ENCODE data around the gene UBE2D2. TPM values are rescaled to one million over a fixed set of nuclear protein-coding genes. Genes with fewer than 3 reads are reported as not detected.
A peak's percentile ranks its signal among the peaks of the same experiment; 100 is the strongest.
"Not testable (repeated sequence)": the region's sequence is repeated elsewhere in the genome, so short reads cannot be mapped to it uniquely, and the experiment has no call there.

UBE2D2 gene
- 100 to 1,000 TPM in 1 of 4 donors, 10 to 100 TPM in 3; 74.3 to 118 (median 95.3) TPM for polyA plus RNA-seq
- long read RNA-seq, donor 1, transcript UBE2D2-202 (7 exons, 2,702 nt), result major isoform, 90 of 223 reads
- long read RNA-seq, donor 1, partial matches to known transcripts, result 120 of 223 reads
- long read RNA-seq, donor 1, other reads (novel, unspliced or antisense), result 8 of 223 reads
- long read RNA-seq, donor 2, transcript UBE2D2-202 (7 exons, 2,702 nt), result major isoform, 25 of 38 reads
- long read RNA-seq, donor 2, partial matches to known transcripts, result 13 of 38 reads
- long read RNA-seq, donor 2, other reads (novel, unspliced or antisense), result 0 of 38 reads
- long read RNA-seq, donor 3, transcript UBE2D2-202 (7 exons, 2,702 nt), result major isoform, 38 of 123 reads
- long read RNA-seq, donor 3, partial matches to known transcripts, result 83 of 123 reads
- long read RNA-seq, donor 3, other reads (novel, unspliced or antisense), result 0 of 123 reads
- long read RNA-seq, donor 4, partial matches to known transcripts, result 0 of 2 reads
- long read RNA-seq, donor 4, other reads (novel, unspliced or antisense), result 0 of 2 reads
- long read RNA-seq, donor 5, transcript UBE2D2-202 (7 exons, 2,702 nt), result major isoform, 8 of 33 reads
- long read RNA-seq, donor 5, partial matches to known transcripts, result 23 of 33 reads
- long read RNA-seq, donor 5, other reads (novel, unspliced or antisense), result 0 of 33 reads
- long read RNA-seq, donor 6, transcript UBE2D2-202 (7 exons, 2,702 nt), result major isoform, 39 of 84 reads
- long read RNA-seq, donor 6, partial matches to known transcripts, result 43 of 84 reads
- long read RNA-seq, donor 6, other reads (novel, unspliced or antisense), result 0 of 84 reads
- long read RNA-seq, donor 7, transcript UBE2D2-202 (7 exons, 2,702 nt), result major isoform, 96 of 225 reads
- long read RNA-seq, donor 7, partial matches to known transcripts, result 119 of 225 reads
- long read RNA-seq, donor 7, other reads (novel, unspliced or antisense), result 9 of 225 reads
- long read RNA-seq, donor 8, transcript UBE2D2-202 (7 exons, 2,702 nt), result major isoform, 9 of 9 reads
- long read RNA-seq, donor 8, partial matches to known transcripts, result 0 of 9 reads
- long read RNA-seq, donor 8, other reads (novel, unspliced or antisense), result 0 of 9 reads
- long read RNA-seq, donor 9, transcript UBE2D2-202 (7 exons, 2,702 nt), result major isoform, 13 of 20 reads
- long read RNA-seq, donor 9, partial matches to known transcripts, result 7 of 20 reads
- long read RNA-seq, donor 9, other reads (novel, unspliced or antisense), result 0 of 20 reads
- long read RNA-seq, donor 10, transcript UBE2D2-202 (7 exons, 2,702 nt), result major isoform, 60 of 107 reads
- long read RNA-seq, donor 10, partial matches to known transcripts, result 46 of 107 reads
- long read RNA-seq, donor 10, other reads (novel, unspliced or antisense), result 0 of 107 reads

GRCh38 chr5:139560752-139561654 lies at the start of gene UBE2D2:
Gene UBE2D2, plus strand, starts transcription at chr5:139561339. Its CDS starts 453 bp downstream, at chr5:139561792.
- DNase-seq (peak; percentile 96 to 100), FAIRE-seq (no peak)
- peaks cover 3 to 8% (median 6%) of the 10 kb centered on the region in 3 donors for H3K4me1 ChIP-seq (ENCODE audit: control insufficient read depth in 3 of 3, insufficient read depth in 2 of 3, low read depth in 1 of 3, low read length in 2 of 3)
- H3K27me3 ChIP-seq (ENCODE audit: control insufficient read depth in 3 of 3, insufficient read depth in 3 of 3, low read length in 3 of 3), result no peaks in the 10 kb centered on the region
- peaks cover 0 to 10% (median 0%) of the 10 kb centered on the region in 3 donors for H3K36me3 ChIP-seq (ENCODE audit: control insufficient read depth in 3 of 3, insufficient read depth in 2 of 3, low read depth in 1 of 3, low read length in 3 of 3)
- 0 to 1% (median 0%) methylated on average over 62 to 89 of the region's 89 CpGs for WGBS, 3 donors
- H3K9me3 ChIP-seq (ENCODE audit: control insufficient read depth in 2 of 2, insufficient read depth in 1 of 2, low read depth in 1 of 2, low read length in 1 of 2), result no peaks in the 10 kb centered on the region
- peak within 1 kb of the TSS; percentile 78 to 95 (median 91) for H3K4me3 ChIP-seq (ENCODE audit: low read depth in 1 of 3, low read length in 3 of 3)
- H3K27ac ChIP-seq (ENCODE audit: low read depth in 1 of 3, low read length in 2 of 3), result peak within 1 kb of the TSS; percentile 97 to 98 (median 98)

DNA sequence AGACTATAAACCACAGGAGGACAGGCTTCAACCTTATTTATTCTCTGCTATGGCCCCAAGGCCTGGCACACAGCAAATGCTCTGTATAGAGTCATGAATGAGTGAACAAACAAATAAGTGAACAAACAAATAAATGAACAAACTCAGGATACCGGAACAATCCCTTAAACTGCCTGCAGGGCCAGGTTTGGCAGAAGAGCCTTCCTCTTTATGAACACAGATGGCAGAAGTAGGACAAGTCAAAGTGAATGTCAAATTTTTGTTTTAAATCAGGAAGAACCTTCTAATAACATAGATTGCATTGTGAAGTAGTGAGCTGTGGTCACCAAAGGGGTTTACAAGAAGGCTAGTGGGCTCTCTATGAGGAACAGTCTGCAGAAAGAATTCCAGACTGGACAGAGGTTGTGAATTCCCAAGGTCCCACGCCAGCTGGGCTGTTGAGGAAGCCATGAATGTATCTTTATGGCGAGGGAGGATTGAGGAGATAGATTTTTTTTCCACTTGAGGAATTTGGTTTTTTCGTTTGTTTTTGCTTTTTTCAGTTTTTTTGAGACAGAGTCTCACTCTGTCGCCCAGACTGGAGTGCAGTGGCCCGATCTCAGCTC lies 48.3 kb upstream of the UBE2D2 start:
- H3K4me3 ChIP-seq (ENCODE audit: low read depth in 1 of 3, low read length in 3 of 3), result no peak overlapping the region
- H3K36me3 ChIP-seq (ENCODE audit: control insufficient read depth in 3 of 3, insufficient read depth in 2 of 3, low read depth in 1 of 3, low read length in 3 of 3), result no peaks in the 10 kb centered on the region
- FAIRE-seq (no peak), DNase-seq (no peak)
- no peaks in the 10 kb centered on the region for H3K4me1 ChIP-seq (ENCODE audit: control insufficient read depth in 3 of 3, insufficient read depth in 2 of 3, low read depth in 1 of 3, low read length in 2 of 3)
- H3K9me3 ChIP-seq (ENCODE audit: control insufficient read depth in 2 of 2, insufficient read depth in 1 of 2, low read depth in 1 of 2, low read length in 1 of 2), result no peaks in the 10 kb centered on the region
- 83 to 87% (median 86%) methylated on average over 6 of the region's 6 CpGs for WGBS, 3 donors
- H3K27ac ChIP-seq (ENCODE audit: low read depth in 1 of 3, low read length in 2 of 3), result no peak overlapping the region
- H3K27me3 ChIP-seq (ENCODE audit: control insufficient read depth in 3 of 3, insufficient read depth in 3 of 3, low read length in 3 of 3), result no peaks in the 10 kb centered on the region

GRCh38 chr5:139513434-139513833 lies 47.7 kb upstream of the UBE2D2 start:
- 76 to 80% (median 77%) methylated on average over 5 of the region's 5 CpGs for WGBS, 3 donors
- not testable (repeated sequence) for FAIRE-seq; H3K4me3 ChIP-seq (ENCODE audit: low read depth in 1 of 3, low read length in 3 of 3); H3K4me1 ChIP-seq (ENCODE audit: control insufficient read depth in 3 of 3, insufficient read depth in 2 of 3, low read depth in 1 of 3, low read length in 2 of 3); H3K27ac ChIP-seq (ENCODE audit: low read depth in 1 of 3, low read length in 2 of 3); H3K36me3 ChIP-seq (ENCODE audit: control insufficient read depth in 3 of 3, insufficient read depth in 2 of 3, low read depth in 1 of 3, low read length in 3 of 3); H3K27me3 ChIP-seq (ENCODE audit: control insufficient read depth in 3 of 3, insufficient read depth in 3 of 3, low read length in 3 of 3); H3K9me3 ChIP-seq (ENCODE audit: control insufficient read depth in 2 of 2, insufficient read depth in 1 of 2, low read depth in 1 of 2, low read length in 1 of 2)
- DNase-seq, result peak; percentile 85 to 89

- H3K4me3 ChIP-seq (ENCODE audit: low read depth in 1 of 3, low read length in 3 of 3), result no peak overlapping the region
- no peak overlapping the region for H3K27ac ChIP-seq (ENCODE audit: low read depth in 1 of 3, low read length in 2 of 3)
- WGBS, 3 donors, result 86 to 88% (median 88%) methylated on average over 6 of the region's 6 CpGs
- no peak for FAIRE-seq
- H3K36me3 ChIP-seq (ENCODE audit: control insufficient read depth in 3 of 3, insufficient read depth in 2 of 3, low read depth in 1 of 3, low read length in 3 of 3), result no peaks in the 10 kb centered on the region
- H3K27me3 ChIP-seq (ENCODE audit: control insufficient read depth in 3 of 3, insufficient read depth in 3 of 3, low read length in 3 of 3), result no peaks in the 10 kb centered on the region
- peaks cover 0 to 3% (median 0%) of the 10 kb centered on the region in 3 donors for H3K4me1 ChIP-seq (ENCODE audit: control insufficient read depth in 3 of 3, insufficient read depth in 2 of 3, low read depth in 1 of 3, low read length in 2 of 3)
- DNase-seq, result no peak
- H3K9me3 ChIP-seq (ENCODE audit: control insufficient read depth in 2 of 2, insufficient read depth in 1 of 2, low read depth in 1 of 2, low read length in 1 of 2), result no peaks in the 10 kb centered on the region
Measured at GRCh38 chr5:139513852-139514485, 47.2 kb upstream of the UBE2D2 start.

- Histone ChIP-seq H3K4me3 (ENCODE audit: low read depth in 1 of 3, low read length in 3 of 3) (no peak overlapping the region), H3K27ac (ENCODE audit: low read depth in 1 of 3, low read length in 2 of 3) (no peak overlapping the region), H3K36me3 (ENCODE audit: control insufficient read depth in 3 of 3, insufficient read depth in 2 of 3, low read depth in 1 of 3, low read length in 3 of 3) (no peaks in the 10 kb centered on the region), H3K27me3 (ENCODE audit: control insufficient read depth in 3 of 3, insufficient read depth in 3 of 3, low read length in 3 of 3) (no peaks in the 10 kb centered on the region), H3K4me1 (ENCODE audit: control insufficient read depth in 3 of 3, insufficient read depth in 2 of 3, low read depth in 1 of 3, low read length in 2 of 3) (peaks cover 0 to 3% (median 0%) of the 10 kb centered on the region in 3 donors), H3K9me3 (ENCODE audit: control insufficient read depth in 2 of 2, insufficient read depth in 1 of 2, low read depth in 1 of 2, low read length in 1 of 2) (no peaks in the 10 kb centered on the region)
- 73 to 81% (median 80%) methylated on average over 2 of the region's 2 CpGs for WGBS, 3 donors
- FAIRE-seq (no peak), DNase-seq (no peak)
Measured at GRCh38 chr5:139514486-139514856, 46.7 kb upstream of the UBE2D2 start.

GRCh38 chr5:139517683-139518564 lies 43.2 kb upstream of the UBE2D2 start:
- H3K4me3 ChIP-seq (ENCODE audit: low read depth in 1 of 3, low read length in 3 of 3), result peak overlapping the region; percentile 11 to 62 (median 51)
- peak; percentile 85 to 96 for DNase-seq
- H3K9me3 ChIP-seq (ENCODE audit: control insufficient read depth in 2 of 2, insufficient read depth in 1 of 2, low read depth in 1 of 2, low read length in 1 of 2), result no peaks in the 10 kb centered on the region
- H3K4me1 ChIP-seq (ENCODE audit: control insufficient read depth in 3 of 3, insufficient read depth in 2 of 3, low read depth in 1 of 3, low read length in 2 of 3), result peaks cover 0 to 3% (median 0%) of the 10 kb centered on the region in 3 donors
- no peaks in the 10 kb centered on the region for H3K27me3 ChIP-seq (ENCODE audit: control insufficient read depth in 3 of 3, insufficient read depth in 3 of 3, low read length in 3 of 3)
- H3K36me3 ChIP-seq (ENCODE audit: control insufficient read depth in 3 of 3, insufficient read depth in 2 of 3, low read depth in 1 of 3, low read length in 3 of 3), result no peaks in the 10 kb centered on the region
- peak overlapping the region; percentile 17 to 90 (median 78) for H3K27ac ChIP-seq (ENCODE audit: low read depth in 1 of 3, low read length in 2 of 3)
- 3 to 5% (median 5%) methylated on average over 38 to 56 of the region's 56 CpGs for WGBS, 3 donors
- no peak for FAIRE-seq
